GM12892 (cell line): Measurements from ENCODE around the gene NFIB.

Experiments used
- DNase-seq: peaks from one replicate; pipeline ENCODE4 v3.0.0; 2011; ENCODE audit not compliant: insufficient read length
- FAIRE-seq: peaks from 2 replicates; lab custom pipeline; 2011; peaks lifted over from hg19 to GRCh38; lab: Jason Lieb, UNC
- POLR2A ChIP-seq: IDR thresholded peaks from 2 replicates; pipeline ENCODE4 v1.6.1; 2011; ENCODE audit warnings: low read depth, low read length, control low read depth
- POLR2AphosphoS5 ChIP-seq: IDR thresholded peaks from 2 replicates; pipeline ENCODE4 v1.6.1; 2011; ENCODE audit warnings: low read depth, low read length, control low read depth
- TAF1 ChIP-seq: IDR thresholded peaks from 2 replicates; pipeline ENCODE4 v1.6.1; 2011; ENCODE audit warnings: low read depth, mild to moderate bottlenecking, control low read depth, low read length, borderline replicate concordance

The NFIB gene

GRCh38 chr9:14307989-14308852, 5.7 kb downstream of the NFIB start:
- FAIRE-seq (no peak), DNase-seq (no peak)
- no peak for TF ChIP-seq POLR2A
- TF ChIP-seq TAF1 = no peak
- no peak for TF ChIP-seq POLR2AphosphoS5

GRCh38 chr9:14306672-14307660, 7.0 kb downstream of the NFIB start:
- no peak for DNase-seq
- no peak for FAIRE-seq
- TF ChIP-seq POLR2AphosphoS5 (no peak), TAF1 (no peak), POLR2A (no peak)

GRCh38 chr9:14306188-14306587, 7.8 kb downstream of the NFIB start:
- TF ChIP-seq POLR2A = no peak
- TF ChIP-seq POLR2AphosphoS5 = no peak
- no peak for TF ChIP-seq TAF1
- DNase-seq (no peak), FAIRE-seq (no peak)

- DNase-seq (no peak), FAIRE-seq (no peak)
- TF ChIP-seq POLR2AphosphoS5 (no peak), POLR2A (no peak), TAF1 (no peak)
Observed at GRCh38 chr9:14304259-14304658, 9.7 kb downstream of the NFIB start.

- FAIRE-seq = no peak
- no peak for DNase-seq
- TF ChIP-seq POLR2A (no peak), POLR2AphosphoS5 (no peak), TAF1 (no peak)
Observed at GRCh38 chr9:14303521-14303920, 10.4 kb downstream of the NFIB start.

- no peak for FAIRE-seq
- no peak for DNase-seq
- no peak for TF ChIP-seq TAF1
- TF ChIP-seq POLR2A = no peak
- no peak for TF ChIP-seq POLR2AphosphoS5
Observed at GRCh38 chr9:14303100-14303499, 10.8 kb downstream of the NFIB start.

- DNase-seq (no peak), FAIRE-seq (no peak)
- TF ChIP-seq TAF1 = no peak
- no peak for TF ChIP-seq POLR2A
- TF ChIP-seq POLR2AphosphoS5 = no peak
Observed at GRCh38 chr9:14302405-14302804, 11.5 kb downstream of the NFIB start.

GRCh38 chr9:14301583-14302021, 12.3 kb downstream of the NFIB start:
- no peak for DNase-seq
- TF ChIP-seq TAF1 = no peak
- TF ChIP-seq POLR2AphosphoS5 = no peak
- no peak for TF ChIP-seq POLR2A
- no peak for FAIRE-seq

- DNase-seq = no peak
- TF ChIP-seq POLR2A = no peak
- no peak for TF ChIP-seq POLR2AphosphoS5
- no peak for TF ChIP-seq TAF1
- FAIRE-seq = no peak
Observed at GRCh38 chr9:14301006-14301405, 12.9 kb downstream of the NFIB start.

- no peak for TF ChIP-seq POLR2A
- no peak for TF ChIP-seq POLR2AphosphoS5
- no peak for TF ChIP-seq TAF1
- FAIRE-seq = no peak
- DNase-seq = no peak
Observed at GRCh38 chr9:14300588-14300987, 13.4 kb downstream of the NFIB start.

- DNase-seq = no peak
- TF ChIP-seq POLR2AphosphoS5 (no peak), TAF1 (no peak)
- no peak for FAIRE-seq
Observed at GRCh38 chr9:14300040-14300439, 13.9 kb downstream of the NFIB start.

- TF ChIP-seq POLR2A (no peak), POLR2AphosphoS5 (no peak), TAF1 (no peak)
- FAIRE-seq (no peak), DNase-seq (no peak)
Observed at GRCh38 chr9:14298601-14299022, 15.3 kb downstream of the NFIB start.
